ENCODE data around the gene ZDHHC9.

DNA sequence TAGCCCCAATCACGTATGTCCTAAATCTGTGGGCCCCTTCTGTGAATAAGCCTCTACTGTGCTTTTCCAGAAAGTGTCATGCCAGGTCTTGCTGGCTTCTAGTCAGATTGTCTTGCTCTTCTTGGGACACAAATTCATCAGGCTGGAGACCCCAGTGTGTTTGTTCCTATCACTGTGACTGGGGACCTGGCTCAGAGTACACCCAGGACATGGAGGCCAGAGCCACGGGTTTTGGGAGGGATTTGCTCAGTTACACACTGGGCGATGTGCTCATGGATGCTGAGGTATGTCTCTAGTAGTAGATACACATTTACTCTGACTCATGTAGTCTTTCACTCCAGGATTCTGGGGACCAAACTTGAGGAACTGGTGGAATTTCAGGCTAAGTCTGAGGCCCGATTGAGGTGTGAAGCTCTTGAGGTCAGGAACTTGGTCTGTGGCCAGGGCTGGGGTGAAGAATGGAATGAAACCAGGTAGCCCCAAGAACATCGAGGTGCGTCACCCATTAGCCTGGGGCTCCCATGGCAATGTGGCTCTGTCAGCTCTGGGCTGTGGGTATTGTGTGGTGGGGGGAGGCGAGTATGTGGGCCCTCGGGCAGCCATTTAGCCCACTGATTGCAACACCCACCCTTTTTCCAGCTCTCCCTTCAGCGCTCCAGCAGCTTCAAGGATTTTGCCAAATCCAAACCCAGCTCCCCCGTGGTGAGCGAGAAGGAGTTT lies 56.2 kb downstream of the ZDHHC9 start:
- TF ChIP-seq POLR2A (IDR thresholded peaks at IDR 0.05) (no peak), POLR2AphosphoS5 (IDR thresholded peaks at IDR 0.05) (no peak)
- TF ChIP-seq, protein P1, sequence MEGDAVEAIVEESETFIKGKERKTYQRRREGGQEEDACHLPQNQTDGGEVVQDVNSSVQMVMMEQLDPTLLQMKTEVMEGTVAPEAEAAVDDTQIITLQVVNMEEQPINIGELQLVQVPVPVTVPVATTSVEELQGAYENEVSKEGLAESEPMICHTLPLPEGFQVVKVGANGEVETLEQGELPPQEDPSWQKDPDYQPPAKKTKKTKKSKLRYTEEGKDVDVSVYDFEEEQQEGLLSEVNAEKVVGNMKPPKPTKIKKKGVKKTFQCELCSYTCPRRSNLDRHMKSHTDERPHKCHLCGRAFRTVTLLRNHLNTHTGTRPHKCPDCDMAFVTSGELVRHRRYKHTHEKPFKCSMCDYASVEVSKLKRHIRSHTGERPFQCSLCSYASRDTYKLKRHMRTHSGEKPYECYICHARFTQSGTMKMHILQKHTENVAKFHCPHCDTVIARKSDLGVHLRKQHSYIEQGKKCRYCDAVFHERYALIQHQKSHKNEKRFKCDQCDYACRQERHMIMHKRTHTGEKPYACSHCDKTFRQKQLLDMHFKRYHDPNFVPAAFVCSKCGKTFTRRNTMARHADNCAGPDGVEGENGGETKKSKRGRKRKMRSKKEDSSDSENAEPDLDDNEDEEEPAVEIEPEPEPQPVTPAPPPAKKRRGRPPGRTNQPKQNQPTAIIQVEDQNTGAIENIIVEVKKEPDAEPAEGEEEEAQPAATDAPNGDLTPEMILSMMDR (IDR thresholded peaks at IDR 0.05) = no peak
